ENCODE results near the gene NPAS3.

- no peak for TF ChIP-seq REST (IDR thresholded peaks at IDR 0.05; ENCODE audit: insufficient read depth in 1 of 2, low read depth in 2 of 2, low read length in 2 of 2)
- TF ChIP-seq SIN3A (IDR thresholded peaks at IDR 0.05; ENCODE audit: borderline replicate concordance, insufficient read depth, low read length): no peak
- TF ChIP-seq TAF1 (IDR thresholded peaks at IDR 0.05; ENCODE audit: borderline replicate concordance, insufficient read depth, low read length): no peak
- TF ChIP-seq POLR2AphosphoS5 (IDR thresholded peaks at IDR 0.05; ENCODE audit: low read depth, low read length): no peak
- no peak for TF ChIP-seq FOXP2 (optimal IDR thresholded peaks at IDR 0.05; ENCODE audit: borderline replicate concordance, extremely low read depth, extremely low read length, insufficient read depth)
Measured at GRCh38 chr14:33709283-33709682, 770.6 kb downstream of the NPAS3 start.

Measured in PFSK-1 (cell line).